ENCODE results near the gene FBF1.

DNA sequence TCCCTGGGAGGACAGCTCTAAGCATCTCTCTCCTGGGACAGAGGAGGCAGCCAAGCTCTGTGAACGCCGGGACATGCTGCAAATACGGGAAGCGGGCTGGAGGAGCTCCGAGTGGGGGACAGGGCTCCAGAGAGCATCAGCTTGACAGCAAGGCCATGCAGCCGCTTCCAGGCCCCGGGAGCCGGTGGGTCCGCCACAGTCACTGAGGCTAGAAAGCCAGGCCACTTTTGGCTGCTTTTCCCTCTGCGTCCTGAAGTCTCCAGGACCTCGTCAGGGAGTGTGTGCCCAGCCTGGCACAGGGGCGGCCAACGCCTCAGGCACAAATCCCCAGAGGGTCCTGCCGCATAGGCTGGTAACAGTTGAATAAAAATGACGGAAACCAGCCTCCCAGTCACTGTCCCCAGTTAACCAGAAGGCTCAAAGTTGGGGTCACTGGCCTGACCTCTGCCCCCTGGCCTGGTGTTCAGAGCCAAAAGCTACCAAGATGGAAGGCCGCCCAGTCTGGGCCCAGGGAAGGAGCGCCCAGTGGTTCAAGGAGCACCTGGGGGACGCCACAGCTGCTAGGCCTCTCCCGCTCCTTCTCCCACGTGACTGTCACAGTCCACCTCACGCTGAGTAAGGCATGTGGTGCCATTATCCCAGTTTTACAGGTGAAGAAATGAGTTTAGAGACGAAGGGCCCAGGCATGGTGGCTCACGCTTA lies 40.9 kb downstream of the FBF1 start:
- no peak for TF ChIP-seq CTCF (IDR thresholded peaks at IDR 0.05)
- no peak for TF ChIP-seq POLR2A (IDR thresholded peaks at IDR 0.05)
- TF ChIP-seq POLR2AphosphoS5 (IDR thresholded peaks at IDR 0.05) = no peak
